ENCODE measurements around the gene MED12. TPM values are rescaled to one million over a fixed set of nuclear protein-coding genes. Genes with fewer than 3 reads are reported as not detected.

The MED12 gene
- total and polyA plus RNA-seq, 8 donors, result 6.2 to 53.3 (median 27.9) TPM

- H3K4me1 ChIP-seq, result peaks cover 0 to 15% (median 4%) of the 10 kb centered on the region in 4 donors
- DNase-seq, result peak in 1 of 2 donors; percentile 58
- H3K27ac ChIP-seq, result peak overlapping the region; percentile 77 to 88 (median 85)
- H3K36me3 ChIP-seq, result no peaks in the 10 kb centered on the region
- TF ChIP-seq EP300 (IDR thresholded peaks at IDR 0.05) (no peak), POLR2AphosphoS5 (IDR thresholded peaks at IDR 0.05) (no peak), CTCF (IDR thresholded peaks at IDR 0.05) (no peak), POLR2A (IDR thresholded peaks at IDR 0.05) (no peak)
- peak overlapping the region; percentile 32 to 47 (median 33) for H3K4me3 ChIP-seq
- intact Hi-C loops (cut with DNase I; ENCODE audit: low total_unique reads), result no loop called here
- peaks cover 0 to 8% (median 0%) of the 10 kb centered on the region in 3 donors for H3K27me3 ChIP-seq
- H3K9me3 ChIP-seq, result no peaks in the 10 kb centered on the region
- 1 to 53% (median 18%) methylated on average over 10 of the region's 10 CpGs for WGBS, 5 donors
These were observed 63.1 kb downstream of the MED12 start for GRCh38 chrX:71181558-71181909.

- H3K27ac ChIP-seq, result peak overlapping the region; percentile 77 to 88 (median 85)
- H3K9me3 ChIP-seq, result no peaks in the 10 kb centered on the region
- WGBS, 5 donors, result 1 to 33% (median 11%) methylated on average over 39 to 42 of the region's 42 CpGs
- H3K4me3 ChIP-seq, result peak overlapping the region; percentile 32 to 47 (median 36)
- peaks cover 0 to 8% (median 0%) of the 10 kb centered on the region in 3 donors for H3K27me3 ChIP-seq
- intact Hi-C loops (cut with DNase I; ENCODE audit: low total_unique reads), result no loop called here
- H3K36me3 ChIP-seq, result no peaks in the 10 kb centered on the region
- DNase-seq, result peak; percentile 86 to 97
- TF ChIP-seq POLR2AphosphoS5 (IDR thresholded peaks at IDR 0.05), result peak; percentile 77 to 94 (median 94)
- no peak for TF ChIP-seq CTCF (IDR thresholded peaks at IDR 0.05)
- peaks cover 0 to 15% (median 4%) of the 10 kb centered on the region in 4 donors for H3K4me1 ChIP-seq
These were observed 63.8 kb downstream of the MED12 start for GRCh38 chrX:71181910-71182799.

GRCh38 chrX:71182871-71183270, 64.5 kb downstream of the MED12 start:
- intact Hi-C loops (cut with DNase I; ENCODE audit: low total_unique reads), result no loop called here
- Histone ChIP-seq H3K27me3 (peaks cover 0 to 8% (median 0%) of the 10 kb centered on the region in 3 donors), H3K27ac (peak overlapping the region; percentile 49 to 88 (median 85)), H3K9me3 (no peaks in the 10 kb centered on the region), H3K36me3 (no peaks in the 10 kb centered on the region), H3K4me1 (peaks cover 0 to 15% (median 4%) of the 10 kb centered on the region in 4 donors), H3K4me3 (peak overlapping the region; percentile 30 to 47 (median 35))
- WGBS, 5 donors, result 27 to 52% (median 48%) methylated on average over 2 of the region's 2 CpGs
- DNase-seq, result peak in 1 of 2 donors; percentile 16
- TF ChIP-seq EP300 (IDR thresholded peaks at IDR 0.05), result no peak
- no peak for TF ChIP-seq CTCF (IDR thresholded peaks at IDR 0.05)
- TF ChIP-seq POLR2A (IDR thresholded peaks at IDR 0.05), result no peak
- TF ChIP-seq POLR2AphosphoS5 (IDR thresholded peaks at IDR 0.05), result no peak

- Histone ChIP-seq H3K27me3 (peaks cover 0 to 8% (median 0%) of the 10 kb centered on the region in 3 donors), H3K27ac (no peak overlapping the region), H3K36me3 (no peaks in the 10 kb centered on the region), H3K4me1 (peaks cover 0 to 15% (median 4%) of the 10 kb centered on the region in 4 donors), H3K4me3 (no peak overlapping the region), H3K9me3 (no peaks in the 10 kb centered on the region)
- intact Hi-C loops (cut with DNase I; ENCODE audit: low total_unique reads), result no loop called here
- DNase-seq, result peak in 1 of 2 donors; percentile 54
- no peak for TF ChIP-seq POLR2AphosphoS5 (IDR thresholded peaks at IDR 0.05)
- no peak for TF ChIP-seq CTCF (IDR thresholded peaks at IDR 0.05)
- 69 to 77% (median 74%) methylated on average over 6 of the region's 6 CpGs for WGBS, 5 donors
These were observed 64.9 kb downstream of the MED12 start for GRCh38 chrX:71183341-71183740.

Measured in stomach (tissue), 9 donors.